HCT116 (cell line): ENCODE data around the gene MRPL41. TPM values are rescaled to one million over a fixed set of nuclear protein-coding genes. Genes with fewer than 3 reads are reported as not detected.

Experiments
- ATAC-seq: fragments of 200-7000 bp; cut with Tn5 transposase; 2 replicates; pipeline ENCODE4 v1.9.1; 2020; ENCODE audit warnings: mild to moderate bottlenecking, moderate library complexity
- BruUV-seq: library from RNA; stranded (reverse); fragments of 400-500 nt; replicated peaks from 2 replicates; lab custom pipeline; 2021; lab: Mats Ljungman, UMichigan
- CTCF ChIA-PET: fragments of 300-600 bp; sonication (Branson Sonifier 250); formaldehyde crosslinking; loops from one replicate; lab custom pipeline; 2021; ENCODE audit warnings: antibody characterized with exemption; lab: Charles Lee
- POLR2A ChIA-PET: fragments of 300-600, 350-600 bp; sonication (Branson Sonifier 250); formaldehyde crosslinking; loops from one replicate; lab custom pipeline; 2021; ENCODE audit warnings: antibody characterized with exemption; lab: Charles Lee
- RAD21 ChIA-PET, 2 experiments: fragments of 300-600 bp; sonication (Branson Sonifier 250); formaldehyde crosslinking; loops; one replicate each; lab custom pipeline; 2023; ENCODE audit warnings: low total read pairs in 2 of 2; ENCODE audit not compliant: uncharacterized antibody in 2 of 2, unreplicated experiment in 2 of 2, low non-redundant PET in 1 of 2; lab: Charles Lee
- DNase-seq: peaks from one replicate; pipeline ENCODE4 v3.0.0-alpha.2; 2010; ENCODE audit warnings: low read depth, low spot score
- H2AFZ ChIP-seq: fragments of 200-600 bp; shearing (Covaris generic), sonication (generic); 2 replicates; pipeline ENCODE4 v1.6.1; 2017; ENCODE audit warnings: low read depth, mixed run types, mixed read lengths, antibody characterized with exemption, low read length; ENCODE audit not compliant: poor library complexity, severe bottlenecking
- H3K27ac ChIP-seq: 2 replicates; pipeline ENCODE4 v1.5.1; 2012; ENCODE audit warnings: low read depth, low read length
- H3K27me3 ChIP-seq: fragments of 200-600 bp; sonication (generic); 2 replicates; pipeline ENCODE4 v1.6.1; 2016; ENCODE audit warnings: mixed run types, low read length, mixed read lengths; ENCODE audit not compliant: insufficient read depth
- H3K36me3 ChIP-seq, 2 experiments: fragments of 200-500 bp in 1 of 2; fragments of 200-600 bp in 1 of 2; sonication (Bioruptor generic) in 1 of 2; sonication (generic) in 1 of 2; 2 replicates each; pipeline versions ENCODE4 v1.5.1 to v1.6.1; 2014 to 2016; ENCODE audit warnings: low read length in 2 of 2, inconsistent platforms in 1 of 2, mixed read lengths in 1 of 2, mixed run types in 1 of 2; ENCODE audit not compliant: insufficient read depth in 2 of 2, control insufficient read depth in 1 of 2
- H3K4me1 ChIP-seq, 2 experiments: fragments of 200-600 bp in 1 of 2; sonication (generic) in 1 of 2; 2 replicates each; pipeline versions ENCODE4 v1.5.1 to v1.6.1; 2012 to 2017; ENCODE audit warnings: low read length in 2 of 2, inconsistent platforms in 1 of 2, mild to moderate bottlenecking in 1 of 2, mixed read lengths in 1 of 2, mixed run types in 1 of 2, moderate library complexity in 1 of 2; ENCODE audit not compliant: insufficient read depth in 2 of 2, control insufficient read depth in 1 of 2
- H3K4me2 ChIP-seq: fragments of 200-600 bp; sonication (generic); 2 replicates; pipeline ENCODE4 v1.6.1; 2017; ENCODE audit warnings: mixed run types, low read length, mixed read lengths
- H3K4me3 ChIP-seq, 2 experiments: fragments of 200-600 bp in 1 of 2; sonication (generic) in 1 of 2; replicated peaks in 1 of 2; 2 replicates each; pipeline ENCODE4 v1.5.1; 2011 to 2016; ENCODE audit warnings: low read length in 2 of 2, control low read depth in 1 of 2, low read depth in 1 of 2, mild to moderate bottlenecking in 1 of 2, mixed read lengths in 1 of 2, mixed run types in 1 of 2
- H3K79me2 ChIP-seq: fragments of 200-600 bp; sonication (generic); 2 replicates; pipeline ENCODE4 v1.6.1; 2017; ENCODE audit warnings: mild to moderate bottlenecking, mixed run types, low read length, moderate library complexity, mixed read lengths; ENCODE audit not compliant: insufficient read depth
- H3K9ac ChIP-seq: fragments of 200-600 bp; sonication (generic); 2 replicates; pipeline ENCODE4 v1.6.1; 2016; ENCODE audit warnings: low read length, mixed read lengths
- H3K9me2 ChIP-seq: fragments of 200-600 bp; sonication (generic), shearing (Covaris generic); 2 replicates; pipeline ENCODE4 v1.6.1; 2017; ENCODE audit warnings: mixed run types, mild to moderate bottlenecking, moderate library complexity; ENCODE audit not compliant: insufficient read depth
- H3K9me3 ChIP-seq, 2 experiments: fragments of 200-500 bp in 1 of 2; fragments of 200-600 bp in 1 of 2; sonication (Bioruptor generic) in 1 of 2; sonication (generic) in 1 of 2; 2 replicates each; pipeline ENCODE4 v1.6.1; 2014 to 2017; ENCODE audit warnings: low read length in 2 of 2, mixed read lengths in 2 of 2, inconsistent platforms in 1 of 2, low read depth in 1 of 2, mild to moderate bottlenecking in 1 of 2, mixed run types in 1 of 2, moderate library complexity in 1 of 2; ENCODE audit not compliant: control insufficient read depth in 1 of 2, insufficient read depth in 1 of 2
- H4K20me1 ChIP-seq: fragments of 200-600 bp; sonication (generic), shearing (Covaris generic); 2 replicates; pipeline ENCODE4 v1.6.1; 2017; ENCODE audit warnings: mixed run types, mild to moderate bottlenecking, moderate library complexity; ENCODE audit not compliant: insufficient read depth
- EGR1 ChIP-seq: IDR thresholded peaks from 2 replicates; pipeline ENCODE4 v1.6.1; 2012; ENCODE audit warnings: low read depth
- JUND ChIP-seq: IDR thresholded peaks from 2 replicates; pipeline ENCODE4 v1.6.1; 2012
- POLR2A ChIP-seq: IDR thresholded peaks from 2 replicates; pipeline ENCODE4 v1.7.0; 2011; ENCODE audit warnings: borderline replicate concordance; ENCODE audit not compliant: insufficient read depth, insufficient read length; ENCODE audit errors: extremely low read depth
- RAD21 ChIP-seq: IDR thresholded peaks from 2 replicates; pipeline ENCODE4 v1.6.1; 2012; ENCODE audit warnings: low read depth, mild to moderate bottlenecking
- SIN3A ChIP-seq: IDR thresholded peaks from 2 replicates; pipeline ENCODE4 v1.6.1; 2012; ENCODE audit warnings: low read depth
- SP1 ChIP-seq: IDR thresholded peaks from 2 replicates; pipeline ENCODE4 v1.6.1; 2012; ENCODE audit warnings: low read depth
- SRF ChIP-seq: IDR thresholded peaks from 2 replicates; pipeline ENCODE4 v1.6.1; 2012; ENCODE audit warnings: low read depth
- YY1 ChIP-seq: IDR thresholded peaks from 2 replicates; pipeline ENCODE4 v1.6.1; 2011; ENCODE audit warnings: low read length, low read depth, moderate library complexity, mild to moderate bottlenecking; ENCODE audit not compliant: insufficient replicate concordance; ENCODE audit errors: extremely low read depth
- ZFX ChIP-seq: fragments of 450-650 bp; IDR thresholded peaks from 2 replicates; pipeline ENCODE4 v1.6.1; 2017
- ZNF274 ChIP-seq: fragments of 200-500 bp; sonication (Bioruptor generic); IDR thresholded peaks from 2 replicates; pipeline ENCODE4 v1.6.1; 2014; ENCODE audit warnings: mild to moderate bottlenecking, low read depth, low read length, inconsistent platforms
- intact Hi-C: fragments of 100-400 bp; cut with micrococcal nuclease; formaldehyde crosslinking; loops from 2 replicates; pipeline ENCODE4 v1.10.0; 2022
- total RNA-seq: library from RNA; stranded (reverse); gene quantifications from one replicate; pipeline ENCODE4 v1.2.1, GENCODE V29; 2021; ENCODE audit not compliant: unreplicated experiment
- TF ChIP-seq, protein P1 (sequence below): IDR thresholded peaks from 2 replicates; pipeline ENCODE4 v1.6.1; 2011; ENCODE audit warnings: mild to moderate bottlenecking, low read length, moderate library complexity; ENCODE audit not compliant: insufficient replicate concordance; ENCODE audit errors: extremely low read depth
- TF ChIP-seq, protein P2 (sequence below), 3 experiments: fragments of 200-600 bp in 1 of 3; sonication (generic) in 1 of 3; IDR thresholded peaks in 2 of 3; conservative IDR thresholded peaks in 1 of 3; 2 replicates each; pipeline ENCODE4 v1.5.1; 2012 to 2017; ENCODE audit warnings: low read depth in 2 of 3, low read length in 2 of 3, antibody characterized with exemption in 1 of 3, borderline replicate concordance in 1 of 3, control low read depth in 1 of 3, mild to moderate bottlenecking in 1 of 3, mixed read lengths in 1 of 3, mixed run types in 1 of 3, moderate library complexity in 1 of 3; ENCODE audit not compliant: insufficient read depth in 1 of 3
- TF ChIP-seq, protein P3 (sequence below): IDR thresholded peaks from 2 replicates; pipeline ENCODE4 v1.6.1; 2012
- TF ChIP-seq, protein P4 (sequence below): IDR thresholded peaks from 2 replicates; pipeline ENCODE4 v1.6.1; 2012
- TF ChIP-seq, protein P5 (sequence below): IDR thresholded peaks from 2 replicates; pipeline ENCODE4 v1.6.1; 2012; ENCODE audit warnings: low read depth

MRPL41 gene
- total RNA-seq, 1 experiment from 2014 or later, result 69.5 TPM

DNA sequence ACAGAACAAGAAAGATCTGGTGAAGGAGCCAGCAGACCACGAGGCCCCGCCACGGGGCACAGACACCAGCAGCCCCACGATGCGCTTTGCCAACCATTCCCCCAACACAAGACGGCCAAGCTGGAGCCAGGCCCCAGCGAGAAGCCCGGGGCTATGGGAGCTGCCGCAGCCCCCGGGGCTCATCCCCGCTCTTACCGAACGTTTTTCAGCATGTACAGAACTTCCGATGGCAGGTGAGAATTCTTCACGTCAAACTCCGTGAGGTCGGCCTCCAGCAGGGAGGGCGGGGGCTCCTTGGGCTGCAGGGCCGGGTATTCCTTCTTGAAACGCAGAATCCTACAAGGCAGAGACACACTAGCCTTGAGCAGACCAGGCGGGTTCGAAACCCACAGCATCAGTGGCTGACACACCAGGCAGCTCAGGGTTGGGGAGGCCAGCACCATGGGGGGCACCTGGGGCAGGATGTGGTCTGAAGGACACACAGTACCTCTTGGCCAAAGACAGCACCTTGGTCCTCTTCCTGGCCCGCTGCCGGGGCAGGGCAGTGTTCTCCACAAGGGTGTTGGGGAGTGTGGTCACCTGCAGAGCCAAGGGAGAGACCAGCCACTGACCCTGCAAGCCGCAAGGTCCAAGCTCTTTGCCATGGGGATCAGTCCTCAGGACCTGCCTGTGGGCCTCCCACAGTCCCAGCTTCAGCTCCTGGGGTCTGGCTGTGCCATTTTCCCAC lies 8.3 kb upstream of the MRPL41 start (continued):
- no peak for TF ChIP-seq EGR1
- TF ChIP-seq, protein P1, sequence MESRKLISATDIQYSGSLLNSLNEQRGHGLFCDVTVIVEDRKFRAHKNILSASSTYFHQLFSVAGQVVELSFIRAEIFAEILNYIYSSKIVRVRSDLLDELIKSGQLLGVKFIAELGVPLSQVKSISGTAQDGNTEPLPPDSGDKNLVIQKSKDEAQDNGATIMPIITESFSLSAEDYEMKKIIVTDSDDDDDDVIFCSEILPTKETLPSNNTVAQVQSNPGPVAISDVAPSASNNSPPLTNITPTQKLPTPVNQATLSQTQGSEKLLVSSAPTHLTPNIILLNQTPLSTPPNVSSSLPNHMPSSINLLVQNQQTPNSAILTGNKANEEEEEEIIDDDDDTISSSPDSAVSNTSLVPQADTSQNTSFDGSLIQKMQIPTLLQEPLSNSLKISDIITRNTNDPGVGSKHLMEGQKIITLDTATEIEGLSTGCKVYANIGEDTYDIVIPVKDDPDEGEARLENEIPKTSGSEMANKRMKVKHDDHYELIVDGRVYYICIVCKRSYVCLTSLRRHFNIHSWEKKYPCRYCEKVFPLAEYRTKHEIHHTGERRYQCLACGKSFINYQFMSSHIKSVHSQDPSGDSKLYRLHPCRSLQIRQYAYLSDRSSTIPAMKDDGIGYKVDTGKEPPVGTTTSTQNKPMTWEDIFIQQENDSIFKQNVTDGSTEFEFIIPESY, result no peak
- TF ChIP-seq SP1, result no peak
- TF ChIP-seq YY1, result no peak
- no peak for TF ChIP-seq SRF

DNA sequence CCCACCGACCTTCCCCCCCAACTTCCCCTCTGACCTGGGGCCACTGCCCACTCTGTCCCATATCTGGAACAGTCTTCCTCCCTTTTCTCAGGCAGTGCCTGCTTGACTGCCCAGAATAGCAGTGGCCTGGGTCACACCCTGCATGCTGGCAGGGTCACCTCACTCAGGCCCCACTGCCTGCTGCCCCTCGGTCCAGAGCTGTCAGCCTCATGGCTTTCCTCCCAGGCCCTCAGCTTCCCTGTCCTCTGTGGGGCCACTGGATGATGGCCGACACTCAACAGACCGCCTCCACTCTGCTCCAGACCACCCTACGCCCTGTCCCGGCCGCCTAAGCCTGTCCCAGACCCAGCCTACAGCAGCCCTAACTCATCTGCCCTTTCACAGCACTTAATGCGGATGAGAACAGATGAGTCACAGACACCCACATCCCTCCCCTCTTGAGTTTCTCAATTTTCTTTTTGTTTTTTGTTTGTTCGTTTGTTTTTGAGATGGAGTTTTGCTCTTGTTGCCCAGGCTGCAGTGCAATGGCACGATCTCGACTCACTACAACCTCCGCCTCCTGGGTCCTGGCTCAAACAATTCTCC lies 7.4 kb upstream of the MRPL41 start:
- RAD21 ChIA-PET, result no interaction called here

More for the DNA sequence above, 7.4 kb upstream of the MRPL41 start:
- no peak for DNase-seq
- Histone ChIP-seq H3K9ac (no peak overlapping the region), H4K20me1 (no peaks in the 10 kb centered on the region), H2AFZ (no peak overlapping the region), H3K4me2 (no peak overlapping the region), H3K9me3 (peaks cover 0 to 11% of the 10 kb centered on the region in 2 experiments; a peak in 3 of 4 replicates), H3K79me2 (no peaks in the 10 kb centered on the region), H3K36me3 (no peaks in the 10 kb centered on the region), H3K4me1 (no peaks in the 10 kb centered on the region), H3K27ac (no peak overlapping the region), H3K9me2 (no peaks in the 10 kb centered on the region), H3K4me3 (no peak overlapping the region), H3K27me3 (no peaks in the 10 kb centered on the region)
- TF ChIP-seq JUND (no peak), POLR2A (no peak), SRF (no peak), ZFX (no peak), ZNF274 (no peak), RAD21 (no peak), SIN3A (no peak)
- TF ChIP-seq, protein P2, sequence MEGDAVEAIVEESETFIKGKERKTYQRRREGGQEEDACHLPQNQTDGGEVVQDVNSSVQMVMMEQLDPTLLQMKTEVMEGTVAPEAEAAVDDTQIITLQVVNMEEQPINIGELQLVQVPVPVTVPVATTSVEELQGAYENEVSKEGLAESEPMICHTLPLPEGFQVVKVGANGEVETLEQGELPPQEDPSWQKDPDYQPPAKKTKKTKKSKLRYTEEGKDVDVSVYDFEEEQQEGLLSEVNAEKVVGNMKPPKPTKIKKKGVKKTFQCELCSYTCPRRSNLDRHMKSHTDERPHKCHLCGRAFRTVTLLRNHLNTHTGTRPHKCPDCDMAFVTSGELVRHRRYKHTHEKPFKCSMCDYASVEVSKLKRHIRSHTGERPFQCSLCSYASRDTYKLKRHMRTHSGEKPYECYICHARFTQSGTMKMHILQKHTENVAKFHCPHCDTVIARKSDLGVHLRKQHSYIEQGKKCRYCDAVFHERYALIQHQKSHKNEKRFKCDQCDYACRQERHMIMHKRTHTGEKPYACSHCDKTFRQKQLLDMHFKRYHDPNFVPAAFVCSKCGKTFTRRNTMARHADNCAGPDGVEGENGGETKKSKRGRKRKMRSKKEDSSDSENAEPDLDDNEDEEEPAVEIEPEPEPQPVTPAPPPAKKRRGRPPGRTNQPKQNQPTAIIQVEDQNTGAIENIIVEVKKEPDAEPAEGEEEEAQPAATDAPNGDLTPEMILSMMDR (IDR thresholded peaks at IDR 0.05 in 2 of 3, conservative IDR thresholded peaks at IDR 0.05 in 1 of 3; ENCODE audit: borderline replicate concordance in 1 of 3, insufficient read depth in 1 of 3, low read depth in 2 of 3, low read length in 2 of 3), result no peak
- TF ChIP-seq, protein P3, sequence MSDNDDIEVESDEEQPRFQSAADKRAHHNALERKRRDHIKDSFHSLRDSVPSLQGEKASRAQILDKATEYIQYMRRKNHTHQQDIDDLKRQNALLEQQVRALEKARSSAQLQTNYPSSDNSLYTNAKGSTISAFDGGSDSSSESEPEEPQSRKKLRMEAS, result no peak
- TF ChIP-seq, protein P4, sequence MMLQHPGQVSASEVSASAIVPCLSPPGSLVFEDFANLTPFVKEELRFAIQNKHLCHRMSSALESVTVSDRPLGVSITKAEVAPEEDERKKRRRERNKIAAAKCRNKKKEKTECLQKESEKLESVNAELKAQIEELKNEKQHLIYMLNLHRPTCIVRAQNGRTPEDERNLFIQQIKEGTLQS, result no peak
- TF ChIP-seq, protein P5, sequence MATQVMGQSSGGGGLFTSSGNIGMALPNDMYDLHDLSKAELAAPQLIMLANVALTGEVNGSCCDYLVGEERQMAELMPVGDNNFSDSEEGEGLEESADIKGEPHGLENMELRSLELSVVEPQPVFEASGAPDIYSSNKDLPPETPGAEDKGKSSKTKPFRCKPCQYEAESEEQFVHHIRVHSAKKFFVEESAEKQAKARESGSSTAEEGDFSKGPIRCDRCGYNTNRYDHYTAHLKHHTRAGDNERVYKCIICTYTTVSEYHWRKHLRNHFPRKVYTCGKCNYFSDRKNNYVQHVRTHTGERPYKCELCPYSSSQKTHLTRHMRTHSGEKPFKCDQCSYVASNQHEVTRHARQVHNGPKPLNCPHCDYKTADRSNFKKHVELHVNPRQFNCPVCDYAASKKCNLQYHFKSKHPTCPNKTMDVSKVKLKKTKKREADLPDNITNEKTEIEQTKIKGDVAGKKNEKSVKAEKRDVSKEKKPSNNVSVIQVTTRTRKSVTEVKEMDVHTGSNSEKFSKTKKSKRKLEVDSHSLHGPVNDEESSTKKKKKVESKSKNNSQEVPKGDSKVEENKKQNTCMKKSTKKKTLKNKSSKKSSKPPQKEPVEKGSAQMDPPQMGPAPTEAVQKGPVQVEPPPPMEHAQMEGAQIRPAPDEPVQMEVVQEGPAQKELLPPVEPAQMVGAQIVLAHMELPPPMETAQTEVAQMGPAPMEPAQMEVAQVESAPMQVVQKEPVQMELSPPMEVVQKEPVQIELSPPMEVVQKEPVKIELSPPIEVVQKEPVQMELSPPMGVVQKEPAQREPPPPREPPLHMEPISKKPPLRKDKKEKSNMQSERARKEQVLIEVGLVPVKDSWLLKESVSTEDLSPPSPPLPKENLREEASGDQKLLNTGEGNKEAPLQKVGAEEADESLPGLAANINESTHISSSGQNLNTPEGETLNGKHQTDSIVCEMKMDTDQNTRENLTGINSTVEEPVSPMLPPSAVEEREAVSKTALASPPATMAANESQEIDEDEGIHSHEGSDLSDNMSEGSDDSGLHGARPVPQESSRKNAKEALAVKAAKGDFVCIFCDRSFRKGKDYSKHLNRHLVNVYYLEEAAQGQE, result no peak
- ChIA-PET CTCF (no interaction called here), POLR2A (no interaction called here)
- ATAC-seq, result no peak
- intact Hi-C loops, result no loop called here
- BruUV-seq, result no TSS peak
